Fibroblast of skin of left quadriceps (primary cell): ENCODE measurements around the gene GPR173.
A peak's percentile ranks its signal among the peaks of the same experiment; 100 is the strongest.

ENCODE experiments used
- DNase-seq, 2 experiments: peaks; one replicate each; pipeline ENCODE4 v3.0.0-alpha.2; 2013; ENCODE audit warnings: low read depth in 2 of 2

The GPR173 gene

DNA sequence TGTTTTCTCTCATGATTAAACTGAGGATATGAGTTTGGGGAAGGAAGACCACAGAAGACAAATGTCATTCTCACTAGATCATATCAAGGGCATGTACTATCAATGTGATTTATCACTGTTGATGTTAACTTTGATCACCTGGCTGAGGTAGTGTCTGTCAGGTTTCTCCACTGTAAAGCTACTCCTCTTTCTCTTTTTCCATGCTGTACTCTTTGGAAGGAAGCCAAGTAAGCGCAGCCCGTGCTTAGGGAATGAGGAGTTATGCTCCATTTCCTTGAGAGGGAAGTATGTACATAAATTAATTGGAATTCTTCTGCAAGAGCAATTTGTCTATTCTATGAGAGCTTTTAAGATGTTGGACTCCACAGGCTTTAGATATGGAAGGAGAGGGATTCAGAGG, 41.3 kb downstream of the GPR173 start:
- DNase-seq, result no peak

DNA sequence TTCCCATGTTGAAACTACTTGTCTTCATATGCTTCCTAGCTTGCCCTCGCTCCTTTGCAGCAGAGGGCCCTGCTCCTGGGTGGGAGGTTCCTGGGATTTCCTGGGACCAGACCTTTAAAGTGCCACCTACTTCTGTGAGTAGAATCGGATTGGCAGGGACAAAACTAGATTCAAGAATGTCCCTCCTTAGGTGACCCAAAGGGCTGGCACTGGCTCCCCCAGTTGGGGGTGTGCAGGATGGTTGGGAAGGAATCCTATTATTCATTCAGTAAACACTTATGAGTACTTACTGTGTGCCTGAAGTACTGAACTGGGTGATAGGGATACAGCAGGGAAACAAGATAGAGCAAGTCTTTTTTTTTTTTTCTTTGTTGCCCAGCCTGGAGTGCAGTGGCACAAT, 42.8 kb downstream of the GPR173 start:
- DNase-seq, result no peak

DNA sequence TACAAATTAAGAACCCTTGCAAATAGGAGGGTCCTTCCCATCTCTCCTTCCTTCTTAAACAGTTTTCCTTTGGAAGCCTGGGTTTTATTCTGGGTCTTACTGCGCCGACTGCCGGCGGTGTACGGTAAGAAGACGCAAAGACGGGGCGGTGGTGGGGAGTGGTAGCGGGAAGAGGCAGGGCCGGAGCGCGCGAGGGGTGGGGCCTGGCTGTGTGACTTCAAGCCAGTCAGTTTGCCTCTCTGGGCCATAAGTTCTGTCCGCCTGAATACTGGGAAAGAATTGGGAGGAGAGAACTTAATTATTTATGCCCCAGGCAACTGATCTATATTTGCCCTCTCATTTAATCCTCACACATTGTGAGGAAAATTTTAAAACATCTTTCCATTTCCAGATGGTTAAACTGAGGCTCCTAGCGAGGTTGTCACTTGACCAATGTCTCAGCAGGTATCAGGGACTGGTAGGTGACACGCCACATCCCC, 44.6 kb downstream of the GPR173 start:
- peak in 1 of 2 experiments; percentile 41 for DNase-seq

DNA sequence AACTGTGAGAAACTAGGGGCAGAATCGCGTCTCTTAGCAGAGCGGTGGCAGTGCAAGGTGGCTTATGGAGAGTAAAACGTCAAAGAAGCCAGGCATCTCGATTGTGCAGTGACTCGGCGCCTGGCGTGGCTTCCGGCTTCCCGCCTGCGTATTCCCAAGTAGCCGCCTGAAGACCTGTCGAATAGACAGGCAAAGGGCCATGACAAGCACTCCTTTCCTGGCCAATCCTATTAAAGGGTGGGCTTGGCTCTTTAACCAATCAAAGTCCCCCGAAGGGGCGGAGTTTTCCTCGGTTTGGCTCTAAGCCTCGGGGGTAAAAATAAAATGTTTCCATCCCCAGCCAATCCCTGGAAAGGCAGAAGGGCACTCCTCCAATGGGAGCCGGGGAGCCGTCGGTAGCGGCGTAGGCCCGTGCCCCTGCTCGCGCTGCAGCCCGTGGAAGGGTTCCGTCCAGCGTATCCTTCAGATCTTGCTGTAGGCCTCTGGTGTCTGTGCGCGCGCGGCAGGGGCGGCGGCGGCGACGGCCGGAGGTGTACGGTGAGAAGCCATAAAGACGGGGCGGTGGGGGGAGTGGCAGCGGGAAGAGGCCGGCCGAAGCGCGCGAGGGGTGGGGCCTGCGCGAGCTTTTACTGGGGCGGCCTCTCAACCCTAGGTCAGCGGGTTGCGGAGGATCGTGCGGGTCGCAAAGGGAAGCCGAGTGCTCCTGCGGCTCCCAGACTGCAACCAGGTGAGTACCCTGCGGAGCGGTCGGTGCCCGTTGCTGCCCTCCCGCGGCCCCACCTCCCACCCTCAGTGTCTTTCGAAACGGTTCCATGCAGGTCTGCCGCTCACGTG, 45.4 kb downstream of the GPR173 start, which contains the start of gene KANTR:
KANTR (plus strand) TSS at position 395 of the 834 bp plus-strand sequence. CDS start 30,131 bp downstream, outside the sequence.
- DNase-seq, result peak; percentile 91 to 92

DNA sequence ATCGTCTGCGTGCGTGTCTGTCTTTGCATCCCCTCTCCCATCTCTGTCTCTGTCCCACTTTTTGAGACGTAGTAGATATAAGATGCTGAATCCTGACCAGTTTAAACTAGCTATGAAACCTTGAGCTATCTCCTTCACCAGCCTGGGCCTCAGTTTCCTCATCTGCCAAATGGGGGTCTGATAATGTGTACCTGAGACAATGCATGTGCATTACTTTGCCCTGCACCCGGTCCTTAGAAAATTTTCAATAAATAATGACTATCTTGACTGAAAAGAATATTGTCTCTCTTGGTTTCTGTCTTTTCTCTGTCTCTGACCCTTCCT, 46.0 kb downstream of the GPR173 start:
- no peak for DNase-seq

DNA sequence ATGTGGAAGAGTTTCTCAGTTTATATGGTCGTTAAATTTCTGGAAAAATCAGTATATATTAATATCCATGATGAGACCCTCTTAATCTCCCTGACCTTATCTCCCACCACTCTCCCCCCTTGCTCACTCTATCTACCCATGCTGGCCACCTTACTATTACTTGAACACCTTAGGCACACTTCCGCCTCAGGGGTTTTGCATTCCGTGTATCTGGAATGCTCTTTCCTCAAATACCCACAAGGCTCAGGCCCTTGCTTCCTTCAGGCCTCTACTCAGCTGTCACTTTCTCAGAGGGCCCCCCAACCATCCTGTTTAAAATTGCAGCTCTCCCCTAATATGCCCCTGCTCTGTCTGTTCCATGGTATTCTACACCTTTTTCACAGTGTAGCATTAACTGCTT, 47.2 kb downstream of the GPR173 start:
- DNase-seq, result no peak

DNA sequence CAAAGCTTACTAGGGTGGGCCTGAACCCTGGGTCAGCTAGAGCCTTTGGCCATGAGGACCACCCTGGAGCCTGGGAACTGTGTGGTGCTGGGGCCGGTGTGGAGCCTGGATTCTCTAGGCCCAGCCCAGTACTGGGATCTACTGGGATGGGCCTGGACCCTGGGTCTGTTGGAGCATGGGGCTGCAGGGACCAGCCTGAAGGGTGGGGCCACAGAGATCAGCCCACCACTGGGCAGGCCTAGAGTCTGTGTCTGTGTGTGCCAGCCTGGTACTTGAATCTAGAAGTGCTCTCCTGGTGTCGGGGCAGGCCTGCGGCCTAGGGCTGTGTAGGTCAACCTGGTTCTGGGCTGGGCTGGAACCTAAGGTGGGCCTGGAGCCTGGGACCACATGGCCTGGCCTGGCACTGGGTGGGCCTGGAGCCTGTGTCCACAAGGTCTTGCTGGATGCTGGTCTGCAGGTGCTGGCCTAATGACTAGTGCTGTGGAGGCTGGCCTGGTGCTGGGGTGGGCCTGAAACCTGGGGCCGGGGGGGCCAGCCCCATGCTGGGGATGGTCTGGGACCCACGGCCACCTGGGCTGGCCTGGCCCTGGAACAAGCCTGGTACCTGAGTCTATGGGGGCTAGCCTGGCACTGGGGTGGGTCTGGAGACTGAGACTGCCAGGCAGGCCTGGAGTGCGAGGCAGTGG, 66.4 kb downstream of the GPR173 start:
- no peak for DNase-seq

DNA sequence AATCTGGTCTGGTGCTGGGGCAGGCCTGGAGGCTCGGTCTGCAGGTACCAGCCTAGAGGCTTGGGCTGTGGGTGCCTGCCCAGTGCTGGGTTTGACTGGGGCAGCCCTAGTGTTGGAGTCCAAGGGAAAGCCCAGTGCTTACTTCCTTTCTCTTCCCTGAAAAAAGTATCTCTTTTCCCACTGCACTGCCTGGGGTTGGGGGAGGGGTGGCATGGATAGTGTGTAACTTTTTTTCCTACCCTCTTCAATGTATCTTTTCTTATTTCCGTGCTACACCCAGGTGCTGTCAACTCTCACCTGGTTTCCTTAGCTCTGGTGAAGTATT, 66.9 kb downstream of the GPR173 start:
- no peak for DNase-seq

DNA sequence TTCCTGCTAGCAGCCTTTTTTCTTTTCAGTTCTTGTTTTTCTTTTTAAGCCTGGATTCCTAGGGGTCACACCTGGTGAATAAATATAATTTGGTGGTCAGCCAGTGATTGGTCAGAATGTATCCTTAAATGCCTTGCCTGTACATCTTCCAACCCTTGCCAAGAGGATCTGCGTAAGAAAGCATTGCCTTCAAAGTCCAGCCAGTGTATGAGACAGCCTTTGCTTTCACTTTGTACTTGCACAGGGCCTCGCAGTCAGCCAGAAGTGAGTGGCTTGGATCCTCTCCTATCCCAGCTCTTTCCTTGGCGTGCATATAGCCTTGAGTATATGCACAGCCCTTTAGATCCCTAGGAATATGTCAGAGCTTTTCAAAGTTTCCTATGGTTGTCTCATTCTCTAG, 67.5 kb downstream of the GPR173 start:
- no peak for DNase-seq

DNA sequence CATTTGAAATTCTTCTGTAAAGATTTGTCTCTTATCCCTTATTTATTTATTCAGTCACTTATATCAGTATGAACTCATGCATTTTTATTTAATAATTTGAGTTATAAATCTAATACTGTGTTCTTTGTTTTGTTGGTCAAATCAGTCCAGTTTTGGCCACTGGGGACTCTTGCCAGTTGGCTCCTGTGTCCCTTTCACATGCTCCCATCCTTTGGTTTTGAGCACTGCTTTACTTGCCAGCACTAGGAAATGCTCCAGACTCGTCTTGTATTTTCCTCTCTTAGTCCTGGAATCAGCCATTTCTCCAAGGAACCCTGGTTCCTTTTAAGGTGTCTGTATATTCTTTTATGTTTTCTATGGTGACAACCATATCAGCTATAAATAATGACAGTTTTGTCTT, 73.4 kb downstream of the GPR173 start:
- no peak for DNase-seq

DNA sequence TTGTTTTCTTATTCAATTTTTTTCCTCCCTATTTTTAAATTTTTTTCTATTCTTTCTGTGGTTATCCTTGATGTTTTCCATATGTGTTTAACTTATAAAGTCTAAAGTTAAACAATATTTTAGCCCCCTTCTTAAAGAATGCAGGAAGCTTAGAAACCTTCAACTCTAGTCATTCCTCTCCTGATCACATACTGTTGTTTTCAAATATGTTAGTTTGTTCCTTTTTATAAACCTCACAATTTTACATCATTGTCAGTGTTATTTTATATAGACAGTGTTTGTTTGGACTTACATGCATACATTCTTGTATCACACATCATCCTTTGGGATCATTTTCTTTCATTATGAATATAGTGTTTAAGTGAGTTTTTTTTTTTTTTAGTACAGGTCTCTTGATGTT, 76.9 kb downstream of the GPR173 start:
- no peak for DNase-seq

DNA sequence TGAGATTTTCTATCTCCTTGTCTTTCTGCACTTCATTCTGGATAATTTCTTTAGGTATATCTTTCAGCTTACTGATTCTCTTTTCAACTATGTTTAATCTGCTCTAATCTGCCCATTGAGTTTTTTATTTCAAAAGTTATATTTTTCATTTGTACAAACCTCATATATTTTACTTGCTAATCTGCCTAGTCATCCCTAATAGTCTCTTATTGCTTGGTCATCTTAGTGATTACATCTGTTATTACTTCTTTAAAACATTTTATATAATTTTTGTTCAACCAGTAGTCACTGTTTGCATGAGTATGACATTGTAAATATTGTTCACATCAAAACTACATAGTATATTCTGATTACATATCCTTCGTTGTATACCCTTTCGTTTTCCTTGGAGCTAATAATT, 77.8 kb downstream of the GPR173 start:
- DNase-seq, result no peak

DNA sequence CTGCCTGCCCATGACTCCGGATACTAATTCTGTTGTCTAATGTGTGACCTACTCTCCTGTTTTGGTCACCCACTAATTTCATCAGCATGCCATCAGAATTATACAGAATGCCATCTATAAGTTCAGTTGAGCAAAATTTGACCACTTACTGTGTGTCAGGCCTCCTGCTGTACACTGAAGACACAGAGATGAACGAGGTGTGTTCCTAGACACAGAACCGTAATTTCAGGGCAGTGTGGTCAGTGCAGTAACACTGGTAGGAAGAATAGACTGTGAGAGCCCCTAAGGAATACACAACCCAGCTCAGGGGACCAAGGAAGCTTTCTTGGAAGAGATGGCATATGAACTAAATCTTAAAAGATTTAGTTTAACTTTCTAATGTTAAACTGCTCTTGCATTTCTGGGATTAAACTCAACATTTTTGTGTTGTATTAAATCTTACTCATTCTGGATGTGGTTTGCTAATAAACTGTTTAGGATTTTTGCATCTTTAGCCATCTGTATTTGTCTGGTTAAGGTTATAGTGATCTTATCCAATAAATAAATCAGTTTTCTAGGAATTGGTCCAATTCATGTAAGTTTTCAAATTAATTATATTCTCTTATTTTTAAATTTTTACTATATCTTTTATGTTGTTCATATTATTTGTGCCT, 79.6 kb downstream of the GPR173 start:
- DNase-seq, result no peak
